Neural cell (in vitro differentiated cells): ENCODE data around the gene KRTAP10-9.

ENCODE experiments used
- POLR2AphosphoS5 ChIP-seq: IDR thresholded peaks from 2 replicates; pipeline ENCODE4 v1.6.1; 2012
- RAD21 ChIP-seq: fragments of 450-650 bp; conservative IDR thresholded peaks from 2 replicates; pipeline ENCODE4 v1.6.1; 2014; ENCODE audit warnings: antibody characterized with exemption, mild to moderate bottlenecking, moderate library complexity

- no peak for TF ChIP-seq POLR2AphosphoS5
- no peak for TF ChIP-seq RAD21
These were observed 9.8 kb upstream of the KRTAP10-9 start for GRCh38 chr21:44617071-44617501.
